Stimulated activated naive CD8-positive, alpha-beta T cell treated with anti-CD3 and anti-CD28 coated beads, Interleukin-15, Interleukin-2, amounts not matched to agents 100 ng/mL and 50 ng/mL, for 24 hours (primary cell): ENCODE measurements around the gene CEP104.

Experiments used
- H3K27ac Mint-ChIP-seq: one replicate; pipeline ENCODE4 v1.8.0; 2021; ENCODE audit warnings: mild to moderate bottlenecking, mixed read lengths
- H3K27me3 Mint-ChIP-seq: one replicate; pipeline ENCODE4 v1.8.0; 2021; ENCODE audit warnings: mixed read lengths
- H3K36me3 Mint-ChIP-seq: one replicate; pipeline ENCODE4 v1.8.0; 2021; ENCODE audit warnings: low read depth, mixed read lengths
- H3K4me1 Mint-ChIP-seq: one replicate; pipeline ENCODE4 v1.8.0; 2021; ENCODE audit warnings: low read depth, mixed read lengths
- H3K4me3 Mint-ChIP-seq: one replicate; pipeline ENCODE4 v1.8.0; 2021; ENCODE audit warnings: mild to moderate bottlenecking, mixed read lengths
- H3K9me3 Mint-ChIP-seq: one replicate; pipeline ENCODE4 v1.8.0; 2021; ENCODE audit warnings: mixed read lengths

The CEP104 gene

DNA sequence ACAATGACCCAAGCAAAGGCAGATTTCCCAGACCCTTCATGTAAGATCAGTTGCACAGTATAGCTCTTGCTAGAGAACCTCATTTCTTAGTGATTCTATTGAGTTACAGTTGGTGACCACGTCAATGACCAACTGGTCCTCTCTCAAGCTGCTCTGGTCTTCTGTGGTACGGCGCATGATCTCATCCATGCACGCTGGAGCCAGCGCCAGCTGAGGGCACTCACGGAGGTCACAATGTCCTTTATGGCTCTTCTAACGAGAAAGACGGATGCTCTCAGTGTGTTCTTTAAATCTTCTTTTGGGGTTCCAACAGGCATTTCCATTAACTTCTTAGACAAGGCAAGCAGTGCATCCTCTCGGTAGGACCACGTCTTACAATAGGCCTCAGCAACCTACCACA is 22.3 kb downstream of the CEP104 start:
- Mint-ChIP-seq H3K4me3 (no peak overlapping the region), H3K4me1 (no peaks in the 10 kb centered on the region), H3K27me3 (no peaks in the 10 kb centered on the region), H3K27ac (no peak overlapping the region), H3K9me3 (no peaks in the 10 kb centered on the region), H3K36me3 (peaks cover 78% of the 10 kb centered on the region)

DNA sequence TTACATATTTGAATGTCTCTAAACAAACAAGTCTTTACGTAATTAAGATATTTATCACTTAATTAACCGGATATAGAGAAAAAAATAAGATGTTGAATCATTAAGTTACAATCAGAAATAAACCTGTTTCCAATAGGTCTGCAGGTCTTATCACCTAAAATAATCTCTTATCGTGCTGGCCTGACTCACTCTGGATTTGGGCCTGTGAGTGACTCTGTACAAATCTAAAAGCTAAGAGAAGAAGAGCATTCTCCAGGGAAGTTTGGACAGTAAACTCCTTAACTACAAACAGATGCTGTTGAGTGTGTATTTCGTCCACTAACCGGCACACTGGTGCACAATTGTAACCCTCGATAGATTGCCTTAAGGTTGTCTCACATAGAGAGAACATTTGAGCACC is 25.3 kb downstream of the CEP104 start:
- peaks cover 63% of the 10 kb centered on the region for H3K36me3 Mint-ChIP-seq
- no peaks in the 10 kb centered on the region for H3K27me3 Mint-ChIP-seq
- H3K9me3 Mint-ChIP-seq, result no peaks in the 10 kb centered on the region
- no peaks in the 10 kb centered on the region for H3K4me1 Mint-ChIP-seq
- no peak overlapping the region for H3K27ac Mint-ChIP-seq
- no peak overlapping the region for H3K4me3 Mint-ChIP-seq

DNA sequence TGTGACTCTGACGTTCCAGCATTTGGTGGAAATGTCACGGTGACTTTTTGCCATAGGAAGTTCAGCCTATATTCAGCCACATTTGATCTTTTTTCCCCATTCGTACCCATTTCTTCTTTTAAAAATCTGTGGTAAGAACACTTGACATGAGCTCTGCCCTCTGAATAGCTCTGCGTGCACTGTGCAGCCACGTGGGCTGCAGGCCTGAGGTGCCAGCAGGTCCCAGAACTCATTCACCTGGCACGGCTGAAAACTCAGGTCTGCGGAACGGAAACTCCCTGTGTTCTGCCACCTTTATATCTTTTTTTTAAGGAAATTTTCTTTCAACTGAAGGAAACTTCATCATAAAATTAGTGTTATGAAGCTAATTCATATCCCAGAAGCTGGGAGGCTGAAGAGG is 28.6 kb downstream of the CEP104 start:
- H3K27me3 Mint-ChIP-seq, result no peaks in the 10 kb centered on the region
- H3K4me1 Mint-ChIP-seq, result no peaks in the 10 kb centered on the region
- no peak overlapping the region for H3K4me3 Mint-ChIP-seq
- H3K36me3 Mint-ChIP-seq, result peaks cover 46% of the 10 kb centered on the region
- H3K9me3 Mint-ChIP-seq, result no peaks in the 10 kb centered on the region
- H3K27ac Mint-ChIP-seq, result no peak overlapping the region

DNA sequence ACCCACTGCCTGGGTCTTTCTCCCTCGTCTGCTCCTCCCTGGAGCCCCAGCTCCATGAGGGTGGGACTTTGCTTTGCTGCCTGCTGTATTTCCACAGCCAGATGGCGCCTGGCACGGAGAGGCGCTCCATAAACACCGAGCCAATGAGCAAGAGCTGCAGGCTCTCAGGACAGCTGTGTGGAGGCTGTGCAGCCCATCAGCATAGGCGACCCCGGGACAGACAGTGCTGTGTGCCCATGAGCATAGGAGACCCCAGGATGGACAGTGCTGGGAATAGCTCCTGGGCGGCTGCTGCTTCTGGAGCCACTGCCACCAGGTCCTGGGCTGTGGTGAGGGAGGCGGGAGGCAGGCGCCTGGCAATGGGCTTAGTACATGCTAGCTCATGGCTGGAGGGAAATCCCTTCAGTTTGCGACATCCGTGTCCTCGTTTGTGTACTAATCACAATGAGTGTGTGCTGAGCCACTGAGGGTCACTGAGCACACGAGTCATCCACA is 29.2 kb downstream of the CEP104 start:
- Mint-ChIP-seq H3K4me3 (no peak overlapping the region), H3K27me3 (no peaks in the 10 kb centered on the region)

DNA sequence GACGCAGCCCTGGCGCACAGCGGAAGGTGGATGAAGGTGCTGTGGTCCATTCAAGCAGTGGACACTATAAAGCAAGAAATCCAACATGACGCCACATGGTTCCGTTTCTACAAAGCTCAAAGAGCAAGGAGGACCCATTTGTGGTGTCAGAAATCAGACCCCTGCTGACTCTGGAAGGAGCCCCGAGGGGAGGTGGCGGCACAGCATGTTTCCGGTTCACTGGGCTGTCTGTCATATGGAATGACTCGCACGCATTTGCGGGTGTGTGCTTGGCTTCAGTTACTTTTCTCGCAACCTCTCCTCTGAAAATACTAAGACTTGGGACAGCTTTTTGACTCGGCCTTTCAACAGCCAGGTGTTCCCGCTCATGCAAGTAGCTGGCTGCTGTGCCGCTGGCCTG is 31.7 kb downstream of the CEP104 start:
- Mint-ChIP-seq H3K27ac (no peak overlapping the region), H3K27me3 (no peaks in the 10 kb centered on the region), H3K9me3 (no peaks in the 10 kb centered on the region), H3K4me3 (no peak overlapping the region), H3K4me1 (no peaks in the 10 kb centered on the region), H3K36me3 (peaks cover 43% of the 10 kb centered on the region)

More for the DNA sequence above, 29.2 kb downstream of the CEP104 start:
- H3K9me3 Mint-ChIP-seq, result no peaks in the 10 kb centered on the region
- peaks cover 41% of the 10 kb centered on the region for H3K36me3 Mint-ChIP-seq
- H3K27ac Mint-ChIP-seq, result no peak overlapping the region
- no peaks in the 10 kb centered on the region for H3K4me1 Mint-ChIP-seq

DNA sequence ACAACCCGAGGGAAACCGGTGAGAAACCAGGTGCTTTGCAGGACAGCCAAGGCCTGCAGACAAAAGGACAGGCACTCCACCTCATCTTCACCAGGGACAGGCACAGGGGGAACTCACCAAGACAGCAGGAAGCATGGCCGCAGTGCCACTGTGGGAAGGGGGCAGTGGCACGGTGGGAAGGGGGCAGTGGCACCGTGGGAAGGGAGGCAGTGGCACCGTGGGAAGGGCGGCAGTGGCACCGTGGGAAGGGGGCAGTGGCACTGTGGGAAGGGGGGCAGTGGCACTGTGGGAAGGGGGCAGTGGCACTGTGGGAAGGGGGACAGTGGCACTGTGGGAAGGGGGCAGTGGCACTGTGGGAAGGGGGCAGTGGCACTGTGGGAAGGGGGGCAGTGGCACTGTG is 32.4 kb downstream of the CEP104 start:
- peaks cover 43% of the 10 kb centered on the region for H3K36me3 Mint-ChIP-seq
- H3K27ac Mint-ChIP-seq, result no peak overlapping the region
- H3K9me3 Mint-ChIP-seq, result no peaks in the 10 kb centered on the region
- H3K4me1 Mint-ChIP-seq, result no peaks in the 10 kb centered on the region
- H3K27me3 Mint-ChIP-seq, result no peaks in the 10 kb centered on the region
- no peak overlapping the region for H3K4me3 Mint-ChIP-seq

DNA sequence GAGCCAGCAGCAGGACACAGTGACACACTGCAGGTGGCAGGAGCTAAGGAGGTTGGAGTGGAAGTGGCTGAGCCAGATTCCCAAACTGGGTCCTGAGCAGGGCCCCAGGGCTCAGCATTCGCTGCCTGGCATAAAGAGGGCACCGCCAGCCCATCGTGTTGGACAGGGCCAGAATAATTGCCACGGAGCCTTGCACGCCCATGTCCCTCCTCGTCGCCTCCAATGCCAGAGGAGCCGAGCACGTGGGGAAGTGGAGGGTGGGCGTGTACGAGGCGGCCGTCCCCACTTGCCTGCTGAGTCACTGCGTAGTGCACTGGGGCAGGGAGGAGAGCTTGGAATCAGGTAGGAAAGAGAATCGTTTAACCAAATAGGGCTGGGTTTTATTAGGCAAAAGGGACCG is 34.6 kb downstream of the CEP104 start:
- H3K27ac Mint-ChIP-seq, result no peak overlapping the region
- no peaks in the 10 kb centered on the region for H3K9me3 Mint-ChIP-seq
- peaks cover 41% of the 10 kb centered on the region for H3K36me3 Mint-ChIP-seq
- H3K4me3 Mint-ChIP-seq, result no peak overlapping the region
- H3K4me1 Mint-ChIP-seq, result no peaks in the 10 kb centered on the region
- H3K27me3 Mint-ChIP-seq, result no peaks in the 10 kb centered on the region

DNA sequence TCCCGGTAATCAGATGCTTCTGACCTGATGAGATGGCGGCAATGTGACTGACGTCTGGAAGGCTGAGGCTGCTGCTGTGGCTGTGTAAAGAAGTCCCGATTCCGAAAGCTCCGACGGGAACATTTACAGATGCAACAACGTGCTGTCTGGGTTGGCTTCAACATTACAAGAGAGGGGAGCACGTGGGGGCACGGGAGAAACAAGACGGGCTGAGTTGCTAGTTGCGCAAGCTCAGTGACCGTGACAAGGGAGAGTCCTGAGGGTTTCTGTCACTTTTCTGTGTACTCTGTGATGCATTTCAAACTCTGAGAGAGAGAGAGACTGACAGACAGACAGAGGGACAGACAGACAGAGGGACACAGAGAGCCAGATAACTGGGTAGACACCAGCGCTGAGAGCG is 35.1 kb downstream of the CEP104 start:
- Mint-ChIP-seq H3K36me3 (peaks cover 41% of the 10 kb centered on the region), H3K4me3 (no peak overlapping the region), H3K27me3 (no peaks in the 10 kb centered on the region), H3K27ac (no peak overlapping the region), H3K9me3 (no peaks in the 10 kb centered on the region), H3K4me1 (no peaks in the 10 kb centered on the region)

DNA sequence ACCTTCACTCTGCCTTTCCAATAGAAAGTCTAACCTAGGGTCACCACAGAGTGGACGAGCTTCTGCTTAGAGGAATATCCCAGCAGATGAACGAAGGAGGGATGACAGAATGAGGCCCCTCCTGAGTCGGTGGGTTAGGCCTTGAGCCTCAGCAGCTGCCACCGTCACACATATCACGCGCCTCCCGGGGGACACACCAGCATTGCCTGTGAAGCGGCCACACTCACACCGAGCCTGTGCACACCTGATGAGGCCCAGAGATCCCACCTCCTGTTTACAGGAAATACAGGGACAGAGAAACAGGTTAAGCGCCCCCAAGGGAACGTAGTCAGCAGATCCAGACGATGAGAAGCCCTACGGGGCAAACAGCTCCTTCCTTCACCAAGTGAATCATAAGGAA is 35.6 kb downstream of the CEP104 start:
- no peaks in the 10 kb centered on the region for H3K4me1 Mint-ChIP-seq
- H3K36me3 Mint-ChIP-seq, result peaks cover 41% of the 10 kb centered on the region
- H3K4me3 Mint-ChIP-seq, result no peak overlapping the region
- no peak overlapping the region for H3K27ac Mint-ChIP-seq
- no peaks in the 10 kb centered on the region for H3K9me3 Mint-ChIP-seq
- no peaks in the 10 kb centered on the region for H3K27me3 Mint-ChIP-seq

DNA sequence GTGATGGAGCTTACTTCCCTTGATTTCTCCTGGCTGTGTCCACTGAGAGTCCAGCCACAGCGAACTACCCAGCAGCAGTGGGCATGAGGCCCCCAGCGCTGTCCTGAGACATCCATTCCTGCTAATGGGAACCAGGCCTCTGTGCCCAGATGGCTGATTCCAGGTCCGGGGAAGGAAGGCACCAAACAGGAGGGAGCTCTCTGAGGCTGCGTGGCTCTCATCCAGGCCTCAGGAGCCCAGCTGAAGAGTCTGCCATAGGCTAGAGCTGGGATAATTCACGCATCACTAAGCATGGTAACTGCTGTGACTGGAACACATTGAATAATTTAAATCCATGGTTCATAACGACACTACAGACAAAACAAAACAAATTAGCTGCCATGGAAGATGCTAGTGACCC is 36.0 kb downstream of the CEP104 start:
- peaks cover 41% of the 10 kb centered on the region for H3K36me3 Mint-ChIP-seq

DNA sequence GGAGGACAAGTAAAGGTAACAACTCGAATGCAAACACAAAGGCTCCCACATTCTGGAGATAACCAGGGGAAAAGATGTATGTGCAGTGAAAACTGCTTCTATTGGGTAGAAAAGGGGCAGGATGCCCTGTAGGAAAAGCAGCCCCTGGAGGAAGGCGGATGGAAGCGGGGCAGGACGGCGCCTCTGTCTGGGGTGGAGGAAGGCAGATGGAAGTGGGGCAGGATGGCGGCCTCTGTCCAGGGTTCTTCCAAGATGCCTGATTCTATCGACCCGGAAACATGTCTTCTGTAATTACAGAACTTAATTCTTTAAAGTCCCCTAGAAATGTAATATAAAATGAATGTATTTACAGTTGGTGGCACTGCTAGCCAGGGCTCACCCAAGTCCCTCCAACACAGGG is 36.7 kb downstream of the CEP104 start:
- Mint-ChIP-seq H3K9me3 (no peaks in the 10 kb centered on the region), H3K4me3 (no peak overlapping the region), H3K4me1 (no peaks in the 10 kb centered on the region), H3K27me3 (no peaks in the 10 kb centered on the region), H3K27ac (no peak overlapping the region), H3K36me3 (peaks cover 41% of the 10 kb centered on the region)

More for the DNA sequence above, 36.0 kb downstream of the CEP104 start:
- no peaks in the 10 kb centered on the region for H3K4me1 Mint-ChIP-seq
- H3K9me3 Mint-ChIP-seq, result no peaks in the 10 kb centered on the region
- H3K27me3 Mint-ChIP-seq, result no peaks in the 10 kb centered on the region
- H3K27ac Mint-ChIP-seq, result no peak overlapping the region
- H3K4me3 Mint-ChIP-seq, result no peak overlapping the region

DNA sequence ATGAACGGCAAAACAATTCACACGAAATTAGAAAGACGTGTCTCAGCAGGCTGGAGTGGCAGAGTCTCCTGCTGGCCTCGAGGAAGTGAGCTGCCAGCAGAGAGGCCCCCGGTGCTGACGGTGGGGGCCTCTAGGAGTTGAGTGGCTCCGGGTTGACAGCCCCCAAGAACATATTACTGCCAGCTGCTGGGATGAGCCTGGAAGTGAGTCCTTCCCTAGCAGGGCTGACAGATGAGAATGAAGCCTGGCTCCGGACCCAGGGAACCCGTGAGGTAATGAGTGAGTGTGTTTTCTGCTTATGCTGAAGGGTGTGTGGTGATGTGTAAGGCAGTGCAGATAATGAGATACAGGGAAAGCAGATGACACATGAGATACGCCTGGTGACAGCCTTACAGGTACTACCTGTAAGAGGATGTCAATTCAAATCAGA is 37.2 kb downstream of the CEP104 start:
- Mint-ChIP-seq H3K27me3 (no peaks in the 10 kb centered on the region), H3K27ac (no peak overlapping the region), H3K36me3 (peaks cover 44% of the 10 kb centered on the region), H3K4me1 (no peaks in the 10 kb centered on the region), H3K9me3 (no peaks in the 10 kb centered on the region), H3K4me3 (no peak overlapping the region)

DNA sequence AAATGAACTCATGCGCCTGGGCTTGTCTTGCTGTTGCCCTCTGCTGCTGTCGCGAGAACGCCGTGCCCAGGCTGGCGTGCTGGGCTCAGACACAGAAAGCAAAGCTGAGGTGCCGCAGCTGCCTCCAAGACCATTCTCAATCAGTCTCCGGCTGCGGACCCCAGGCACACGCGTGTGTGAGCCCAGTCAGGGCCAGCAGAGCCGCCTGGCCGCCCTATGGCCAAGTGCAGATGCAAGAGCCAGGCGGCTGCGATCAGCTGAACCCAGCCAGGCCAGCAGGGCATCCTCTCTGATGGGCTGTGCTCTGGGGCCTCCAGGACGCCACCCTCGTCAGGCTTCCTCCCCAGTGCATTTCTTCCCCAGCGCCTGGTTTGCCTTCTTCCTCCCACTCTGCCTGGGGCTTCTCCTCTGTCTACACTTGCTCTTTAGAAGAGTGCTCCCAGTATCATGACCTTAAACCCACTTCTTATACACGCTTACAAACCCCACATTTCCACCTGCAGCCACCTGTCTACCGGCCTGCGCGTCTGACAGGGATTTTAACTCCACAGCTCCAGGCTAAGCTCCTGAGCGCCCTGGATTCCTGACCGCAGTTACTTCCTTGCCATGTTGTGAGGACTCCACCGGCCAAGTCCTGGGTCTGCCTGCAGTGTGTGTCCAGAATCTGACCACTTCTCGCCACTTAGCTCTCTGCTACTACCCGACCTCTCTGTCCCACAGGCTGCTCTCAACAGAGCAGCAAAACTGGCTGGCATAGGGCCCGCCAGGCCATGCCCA is 39.0 kb downstream of the CEP104 start:
- H3K27me3 Mint-ChIP-seq, result no peaks in the 10 kb centered on the region
- no peak overlapping the region for H3K27ac Mint-ChIP-seq
- H3K9me3 Mint-ChIP-seq, result no peaks in the 10 kb centered on the region
- H3K36me3 Mint-ChIP-seq, result peaks cover 41% of the 10 kb centered on the region
- no peaks in the 10 kb centered on the region for H3K4me1 Mint-ChIP-seq
- H3K4me3 Mint-ChIP-seq, result no peak overlapping the region

DNA sequence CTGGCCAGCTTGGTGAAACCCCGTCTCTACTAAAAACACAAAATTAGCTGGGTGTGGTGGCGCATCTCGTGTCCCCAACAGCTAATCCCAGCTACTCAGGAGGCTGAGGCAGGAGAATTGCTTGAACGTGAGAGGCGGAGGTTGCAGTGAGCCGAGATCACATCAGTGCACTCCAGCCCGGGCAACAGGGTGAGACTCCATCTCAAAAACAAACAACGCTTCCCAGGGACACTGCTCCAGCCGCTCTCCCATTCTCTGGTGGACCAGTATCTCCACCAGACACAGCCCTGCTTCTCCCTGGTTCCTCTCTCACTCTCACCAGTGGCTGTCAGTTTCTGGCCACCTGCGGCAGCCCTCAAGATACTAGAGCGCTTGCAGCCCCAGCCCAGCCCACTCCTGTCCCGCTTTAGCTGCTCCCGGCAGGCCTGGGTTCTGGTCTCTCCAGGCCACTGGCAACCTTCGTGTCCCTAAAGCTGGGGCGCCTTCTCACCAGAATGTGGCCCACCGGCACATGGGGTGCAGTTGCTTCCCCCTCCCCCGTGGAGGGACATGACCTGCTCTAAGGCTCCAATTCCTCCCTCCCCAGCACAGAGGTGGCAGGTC is 39.8 kb downstream of the CEP104 start:
- no peaks in the 10 kb centered on the region for H3K4me1 Mint-ChIP-seq
- no peak overlapping the region for H3K4me3 Mint-ChIP-seq
- no peaks in the 10 kb centered on the region for H3K9me3 Mint-ChIP-seq
- no peaks in the 10 kb centered on the region for H3K27me3 Mint-ChIP-seq
- H3K36me3 Mint-ChIP-seq, result peaks cover 35% of the 10 kb centered on the region
- H3K27ac Mint-ChIP-seq, result no peak overlapping the region

DNA sequence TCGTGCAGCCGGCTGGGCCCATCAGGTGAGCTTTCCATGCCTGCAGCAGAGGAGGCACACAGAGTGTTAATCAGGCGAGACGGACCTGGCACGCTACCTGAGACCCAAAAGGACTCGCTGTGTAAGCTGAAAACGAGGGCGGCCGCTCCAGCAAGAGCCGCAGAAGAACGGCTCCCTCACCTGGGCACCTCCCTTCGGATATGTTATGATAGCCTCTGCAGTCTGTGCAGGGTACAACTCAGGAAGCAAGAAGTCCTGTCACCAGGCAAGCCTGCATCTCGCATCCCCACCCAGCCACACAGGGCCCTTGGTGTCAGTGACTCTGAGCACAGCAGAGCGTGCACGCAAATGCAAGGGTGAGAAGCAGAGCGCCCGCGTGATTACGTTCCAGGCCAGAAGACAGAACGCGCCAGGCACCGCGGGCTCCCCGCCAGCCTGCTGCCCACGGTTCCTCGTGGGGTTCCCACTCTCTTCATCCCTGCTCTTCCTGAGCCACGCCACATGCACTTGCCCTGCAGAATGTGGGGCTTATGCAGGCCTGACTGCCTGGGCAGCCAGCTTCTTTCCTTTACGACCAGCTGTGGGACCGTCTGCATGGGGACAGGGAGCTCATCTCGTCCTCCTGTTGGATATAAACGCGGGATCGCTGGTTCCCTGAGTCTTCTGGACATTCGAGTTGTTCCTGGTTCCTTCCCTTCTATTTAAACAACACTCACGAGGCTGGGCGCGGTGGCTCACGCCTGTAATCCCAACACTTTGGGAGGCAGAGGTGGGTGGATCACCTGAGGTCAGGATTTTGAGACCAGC is 40.5 kb downstream of the CEP104 start:
- Mint-ChIP-seq H3K27me3 (no peaks in the 10 kb centered on the region), H3K4me1 (peaks cover 3% of the 10 kb centered on the region), H3K9me3 (no peaks in the 10 kb centered on the region), H3K4me3 (no peak overlapping the region), H3K36me3 (peaks cover 28% of the 10 kb centered on the region), H3K27ac (no peak overlapping the region)
